Amniotic stem cell (primary cell): ENCODE data around the gene NHSL1.

Experiments used
- DNase-seq: peaks from one replicate; lab custom pipeline; 2025; lab: John Stamatoyannopoulos, UW

Gene NHSL1

GRCh38 chr6:138372711-138373463 lies 126.4 kb downstream of the NHSL1 start:
- DNase-seq: no peak
